Mononuclear cell (primary cell): Measurements from ENCODE around the gene NINL. TPM values are rescaled to one million over a fixed set of nuclear protein-coding genes. Genes with fewer than 3 reads are reported as not detected.
A peak's percentile ranks its signal among the peaks of the same experiment; 100 is the strongest.

Source experiments
- H3K27me3 ChIP-seq: 2 replicates; pipeline ENCODE4 v1.6.0; 2011; ENCODE audit warnings: low read length, control low read depth; ENCODE audit not compliant: insufficient read depth
- H3K4me1 ChIP-seq: 2 replicates; pipeline ENCODE4 v1.5.1; 2011; ENCODE audit warnings: mild to moderate bottlenecking, low read length, control low read depth; ENCODE audit not compliant: insufficient read depth
- H3K4me3 ChIP-seq: 2 replicates; pipeline ENCODE4 v1.5.1; 2011; ENCODE audit warnings: mild to moderate bottlenecking, low read length, moderate library complexity
- H3K9me3 ChIP-seq: 2 replicates; pipeline ENCODE4 v1.5.1; 2011; ENCODE audit warnings: low read depth, mild to moderate bottlenecking, control low read depth, low read length
- total RNA-seq: library from RNA; depleted of rRNA; stranded (reverse); fragments of >200 nt; gene quantifications from one replicate; pipeline ENCODE4 v1.2.3, GENCODE V29; 2012

Gene NINL
- total RNA-seq, 1 donor = 0.73 TPM

DNA sequence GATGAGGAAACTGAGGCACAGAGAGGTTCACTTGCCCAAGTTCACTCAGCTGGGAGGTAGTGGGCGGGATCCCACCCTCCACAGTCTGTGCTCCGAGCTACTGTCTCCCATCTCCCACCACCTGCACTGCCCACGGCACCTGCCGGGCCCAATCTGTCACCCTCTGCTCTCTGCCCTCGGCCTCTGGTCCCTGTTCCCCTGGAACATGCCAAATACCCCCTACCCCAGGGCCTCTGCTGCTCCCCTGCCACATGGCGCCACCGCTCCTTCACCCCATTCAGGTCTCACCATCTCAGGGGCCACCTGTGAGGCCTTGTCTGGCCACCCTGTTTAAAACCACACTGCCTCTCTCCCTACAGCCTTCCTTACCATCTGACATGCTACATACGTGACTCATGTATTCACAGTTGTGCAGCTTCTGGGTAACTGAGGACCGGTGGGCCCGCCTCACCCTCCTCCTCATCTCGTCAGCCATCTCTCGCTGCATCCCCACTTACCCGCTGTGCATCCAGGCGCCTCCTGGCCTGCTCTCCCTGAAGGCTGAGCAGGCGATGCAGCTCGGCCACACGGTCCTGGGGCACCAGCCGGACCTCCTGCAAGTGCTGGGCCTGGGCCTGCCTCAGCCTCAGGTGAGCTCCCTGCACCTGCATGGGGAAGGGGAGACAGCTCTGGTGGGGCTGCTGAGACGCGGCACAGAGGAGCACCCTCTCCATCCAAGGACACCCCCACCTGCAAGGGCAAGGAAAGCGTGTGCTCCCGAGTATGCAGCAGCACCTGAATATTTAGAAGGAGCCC lies 127.2 kb downstream of the NINL start:
- Histone ChIP-seq H3K4me3 (no peak overlapping the region), H3K27me3 (no peaks in the 10 kb centered on the region), H3K4me1 (peaks cover 11% of the 10 kb centered on the region), H3K9me3 (no peaks in the 10 kb centered on the region)

DNA sequence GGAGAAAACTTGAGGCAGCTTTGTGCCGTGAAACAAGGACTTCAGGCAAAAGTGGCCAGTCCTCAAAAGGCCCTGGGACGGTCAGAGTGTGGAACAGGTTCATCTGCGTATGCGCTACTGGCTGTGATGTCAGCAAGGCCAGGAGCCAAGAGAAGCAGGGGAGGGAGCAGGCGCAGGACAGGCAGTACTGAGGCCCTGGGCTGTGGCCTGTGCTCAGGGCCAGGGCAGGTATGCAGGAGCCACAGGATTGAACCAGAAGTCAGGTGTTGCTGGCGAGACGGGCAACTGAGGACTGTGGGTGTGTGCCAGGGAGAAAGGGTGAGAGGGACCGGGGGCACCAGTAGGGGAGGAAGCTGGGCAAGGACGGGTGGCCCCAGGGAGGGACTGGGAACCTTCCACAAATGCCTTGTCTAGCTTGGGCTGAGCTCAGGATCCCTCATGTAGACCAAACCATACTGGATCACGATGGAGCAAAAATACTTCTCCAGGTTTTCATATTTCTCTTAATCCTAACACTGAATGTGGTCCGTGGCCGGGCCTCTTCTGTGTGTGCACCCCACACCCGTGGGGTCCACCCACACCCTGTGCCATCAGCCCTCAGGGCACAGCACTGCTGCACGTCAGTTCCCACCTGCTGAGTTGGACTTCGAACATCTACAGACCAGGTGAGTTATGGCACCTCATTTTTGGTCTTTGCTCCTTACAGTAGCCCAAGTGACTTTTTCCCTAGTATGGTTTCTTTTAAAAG lies 131.0 kb downstream of the NINL start:
- no peaks in the 10 kb centered on the region for H3K9me3 ChIP-seq
- H3K4me3 ChIP-seq = no peak overlapping the region
- H3K4me1 ChIP-seq = no peaks in the 10 kb centered on the region
- H3K27me3 ChIP-seq = no peaks in the 10 kb centered on the region

DNA sequence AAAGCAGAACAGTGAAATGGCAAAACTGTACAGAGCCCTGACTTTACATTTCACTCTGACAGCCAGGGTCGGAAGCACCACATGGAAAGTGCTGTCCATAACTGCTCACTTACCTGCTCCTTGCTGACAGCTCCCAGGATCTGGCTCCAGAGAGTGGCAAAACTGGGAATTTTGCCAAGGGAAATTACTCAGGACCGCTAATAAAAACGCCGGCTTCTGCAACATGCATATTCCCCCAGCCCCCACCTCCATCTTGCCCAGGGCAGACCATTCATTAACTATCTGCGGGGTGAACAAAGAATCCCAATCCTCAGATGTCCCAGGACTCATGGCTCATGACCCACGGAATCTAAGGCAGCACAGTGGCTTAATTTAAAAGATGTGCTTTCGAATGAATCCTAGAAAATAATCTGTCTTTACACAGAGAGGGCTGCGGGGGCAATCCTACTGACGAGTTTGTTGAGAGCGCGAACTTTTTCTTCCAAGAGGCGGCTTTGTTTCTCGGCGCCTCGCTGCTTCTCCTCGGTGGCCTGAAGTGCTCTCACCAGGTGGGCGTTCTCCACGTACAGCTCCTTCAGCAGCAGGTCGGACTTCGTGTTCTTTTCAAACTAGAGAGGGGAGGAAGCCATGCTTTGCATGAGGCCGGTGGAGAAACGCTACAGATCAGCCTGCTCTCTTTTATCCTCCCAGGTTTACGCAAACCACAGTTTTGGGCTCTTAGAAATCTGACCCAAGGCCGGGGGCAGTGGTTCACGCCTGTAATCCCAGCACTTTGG lies 132.1 kb downstream of the NINL start:
- no peaks in the 10 kb centered on the region for H3K4me1 ChIP-seq
- no peak overlapping the region for H3K4me3 ChIP-seq
- no peaks in the 10 kb centered on the region for H3K27me3 ChIP-seq
- H3K9me3 ChIP-seq = no peaks in the 10 kb centered on the region

DNA sequence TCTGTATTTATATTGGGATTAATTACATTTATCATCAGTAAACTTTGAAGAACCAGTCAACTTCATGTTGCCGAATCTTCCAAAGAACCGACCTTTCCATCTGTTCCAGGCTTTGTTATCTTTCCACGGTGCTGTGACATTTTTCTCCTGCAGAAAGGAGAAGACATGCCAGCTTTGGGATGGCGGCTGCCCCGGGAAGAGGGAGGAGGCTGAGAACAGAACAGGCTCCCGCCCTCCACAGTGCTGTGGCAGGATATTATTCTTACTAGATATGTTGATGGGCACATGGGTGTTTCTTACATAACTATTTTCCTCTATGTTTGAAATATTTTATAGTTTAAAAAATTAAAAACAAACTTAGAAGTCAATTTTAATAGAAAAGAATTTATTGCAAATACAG lies 133.0 kb downstream of the NINL start:
- Histone ChIP-seq H3K9me3 (no peaks in the 10 kb centered on the region), H3K4me3 (no peak overlapping the region)

DNA sequence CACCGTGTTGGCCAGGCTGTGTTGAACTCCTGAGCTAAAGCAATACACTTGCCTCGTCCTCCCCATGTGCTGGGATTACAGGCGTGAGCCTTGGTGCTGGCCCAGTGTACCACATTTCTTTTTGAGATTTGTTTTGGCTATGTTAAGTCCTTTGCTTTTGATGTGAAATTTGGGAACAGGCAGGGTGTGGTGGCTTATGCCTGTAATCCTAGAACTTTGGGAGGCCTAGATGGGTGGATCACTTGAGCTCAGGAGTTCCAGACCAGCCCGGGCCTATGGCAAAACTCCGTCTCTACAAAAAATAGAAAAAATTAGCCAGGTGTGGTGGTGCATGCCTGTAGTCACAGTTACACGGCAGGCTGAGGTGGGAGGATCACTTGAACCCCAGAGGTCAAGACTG lies 137.7 kb downstream of the NINL start:
- H3K27me3 ChIP-seq = no peaks in the 10 kb centered on the region
- no peak overlapping the region for H3K4me3 ChIP-seq
- H3K4me1 ChIP-seq = no peaks in the 10 kb centered on the region
- no peaks in the 10 kb centered on the region for H3K9me3 ChIP-seq

More for the DNA sequence above, 133.0 kb downstream of the NINL start:
- Histone ChIP-seq H3K27me3 (no peaks in the 10 kb centered on the region), H3K4me1 (no peaks in the 10 kb centered on the region)

DNA sequence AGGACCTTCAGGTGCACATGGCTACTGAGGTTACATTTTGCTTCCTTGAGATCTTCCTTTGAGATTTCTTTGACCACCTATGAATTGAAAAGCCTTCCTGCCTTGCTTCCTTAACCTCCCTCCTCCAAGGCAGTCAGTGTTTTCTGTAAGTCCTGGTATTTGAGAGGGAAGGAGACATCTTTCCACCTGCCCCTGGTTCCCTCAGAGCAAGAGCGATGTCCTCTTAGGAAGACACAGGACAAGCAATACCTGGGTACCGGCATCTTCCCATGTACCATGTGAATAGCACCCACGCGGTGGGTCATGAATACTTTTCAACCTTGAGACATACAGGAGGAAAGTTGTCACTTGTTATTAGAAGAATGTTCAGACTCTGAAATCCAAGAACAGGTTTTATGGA lies 140.8 kb downstream of the NINL start:
- no peaks in the 10 kb centered on the region for H3K27me3 ChIP-seq
- H3K4me3 ChIP-seq = no peak overlapping the region
- H3K9me3 ChIP-seq = no peaks in the 10 kb centered on the region
- peaks cover 1% of the 10 kb centered on the region for H3K4me1 ChIP-seq

DNA sequence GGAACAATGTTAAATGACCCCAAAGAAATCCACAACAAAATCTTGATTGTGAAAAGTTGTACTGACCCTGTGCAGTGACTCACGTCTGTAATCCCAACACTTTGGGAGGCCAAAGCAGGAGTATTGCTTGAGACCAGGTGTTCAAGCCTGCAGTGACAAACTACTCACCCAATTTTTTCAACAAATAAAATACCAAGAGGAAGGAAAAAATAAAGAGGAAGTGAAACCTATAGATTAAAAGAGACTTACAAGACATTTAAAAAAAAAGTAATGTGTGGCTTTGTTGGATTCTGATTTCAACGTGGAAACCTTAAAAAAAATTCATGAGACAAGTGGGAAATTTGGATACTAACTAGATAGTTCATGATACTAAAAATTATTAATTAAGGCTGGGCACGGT lies 146.0 kb downstream of the NINL start:
- Histone ChIP-seq H3K4me3 (no peak overlapping the region), H3K4me1 (peaks cover 7% of the 10 kb centered on the region), H3K9me3 (no peaks in the 10 kb centered on the region), H3K27me3 (no peaks in the 10 kb centered on the region)

DNA sequence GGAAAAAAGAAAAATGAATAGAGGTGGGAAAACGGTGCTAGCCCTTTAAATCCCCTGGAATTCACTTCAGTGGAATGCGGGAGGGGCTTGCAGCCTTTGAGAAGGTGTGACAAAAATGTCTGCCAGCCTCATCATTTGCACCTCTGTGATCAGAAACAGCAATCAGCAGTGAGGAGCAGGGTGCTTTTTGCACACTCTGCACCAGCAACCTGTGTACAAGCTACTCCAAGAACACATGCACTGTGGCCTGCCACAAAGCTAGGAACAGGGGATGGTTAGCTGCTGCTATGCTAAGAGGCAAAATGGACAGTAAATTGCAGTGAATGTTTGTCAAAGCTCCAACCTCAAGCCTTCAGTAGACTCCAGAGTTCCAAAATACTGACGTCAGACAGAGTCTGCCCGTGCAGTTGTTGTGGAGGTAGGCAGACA lies 148.2 kb downstream of the NINL start:
- Histone ChIP-seq H3K4me1 (peaks cover 7% of the 10 kb centered on the region), H3K4me3 (no peak overlapping the region), H3K27me3 (no peaks in the 10 kb centered on the region), H3K9me3 (no peaks in the 10 kb centered on the region)

DNA sequence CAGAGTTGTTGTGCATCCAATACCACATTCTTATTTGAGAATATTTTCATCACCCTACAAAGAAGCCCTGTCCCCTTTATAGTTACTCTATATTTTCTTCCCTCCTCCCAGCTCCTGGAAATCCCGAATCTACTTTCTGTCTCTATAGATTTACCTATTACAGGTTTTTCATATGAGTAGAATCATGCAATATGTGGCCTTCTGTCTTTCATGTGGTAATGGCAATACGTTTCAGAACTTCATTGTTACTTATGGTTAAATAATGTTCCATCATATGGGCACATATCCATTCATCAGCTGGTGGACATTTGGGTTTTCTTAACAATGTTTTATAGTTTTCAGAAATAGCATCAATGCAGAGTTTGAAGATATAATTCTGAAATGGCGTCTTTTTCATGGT lies 160.8 kb downstream of the NINL start:
- Histone ChIP-seq H3K9me3 (no peaks in the 10 kb centered on the region), H3K4me3 (no peak overlapping the region), H3K27me3 (no peaks in the 10 kb centered on the region)

DNA sequence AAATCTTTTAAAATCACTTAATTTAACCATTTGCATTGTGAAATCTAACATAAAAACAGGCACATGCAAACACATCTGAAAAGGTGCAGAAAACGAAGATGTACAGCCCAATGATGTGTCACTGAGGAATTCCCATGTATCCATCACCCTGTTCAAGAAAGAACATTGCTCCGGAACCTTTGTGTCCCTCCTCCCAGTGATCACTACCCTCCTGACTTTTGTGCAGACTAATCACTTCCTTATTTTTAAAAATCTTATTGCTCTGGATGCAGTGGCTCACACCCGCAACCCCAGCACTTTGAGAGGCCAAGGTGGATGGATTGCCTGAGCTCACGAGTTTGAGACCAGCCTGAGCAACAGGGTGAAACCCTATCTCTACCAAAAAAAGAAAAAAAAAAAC lies 163.3 kb downstream of the NINL start:
- no peaks in the 10 kb centered on the region for H3K4me1 ChIP-seq
- no peaks in the 10 kb centered on the region for H3K27me3 ChIP-seq
- H3K4me3 ChIP-seq = no peak overlapping the region
- H3K9me3 ChIP-seq = no peaks in the 10 kb centered on the region

More for the DNA sequence above, 160.8 kb downstream of the NINL start:
- no peaks in the 10 kb centered on the region for H3K4me1 ChIP-seq

DNA sequence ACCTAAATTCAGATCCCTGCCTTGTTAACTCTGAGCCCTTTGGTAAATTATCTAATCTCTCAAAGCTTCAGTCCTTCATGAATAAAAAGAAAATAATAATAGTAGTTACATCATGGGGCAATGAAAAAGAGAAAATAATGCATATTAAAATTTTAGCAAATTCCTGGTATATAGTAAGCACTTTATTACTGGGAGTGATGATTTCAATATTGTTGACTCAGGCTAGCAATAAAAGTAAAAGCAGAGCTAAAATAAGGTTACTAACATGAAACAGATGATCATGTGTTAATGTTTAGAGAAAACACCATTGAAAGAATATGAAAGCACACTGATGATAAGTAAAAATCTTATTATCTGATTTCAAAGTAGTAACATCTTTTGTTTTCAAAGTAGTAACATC lies 164.2 kb downstream of the NINL start:
- Histone ChIP-seq H3K27me3 (no peaks in the 10 kb centered on the region), H3K4me3 (no peak overlapping the region), H3K4me1 (no peaks in the 10 kb centered on the region)

DNA sequence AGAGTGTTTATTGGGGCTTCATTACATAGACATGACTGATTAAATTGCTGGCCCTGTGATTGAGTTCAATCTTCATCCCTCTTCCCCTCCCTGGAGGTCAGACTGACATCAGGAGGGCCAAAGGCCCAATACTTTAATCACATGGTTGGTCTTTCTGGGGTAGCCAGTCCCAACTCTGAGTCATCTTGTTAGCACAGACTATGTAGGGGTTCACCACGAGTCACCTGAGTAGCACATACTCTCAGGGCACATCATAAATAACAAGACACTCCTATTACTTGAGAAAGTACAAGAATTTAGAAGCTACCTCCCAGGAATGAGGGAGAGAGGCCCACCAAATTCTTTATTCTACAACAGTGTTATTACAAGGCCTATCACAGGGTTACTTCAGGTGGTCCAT lies 166.6 kb downstream of the NINL start:
- Histone ChIP-seq H3K27me3 (no peaks in the 10 kb centered on the region), H3K9me3 (no peaks in the 10 kb centered on the region), H3K4me3 (no peak overlapping the region)

More for the DNA sequence above, 164.2 kb downstream of the NINL start:
- no peaks in the 10 kb centered on the region for H3K9me3 ChIP-seq

DNA sequence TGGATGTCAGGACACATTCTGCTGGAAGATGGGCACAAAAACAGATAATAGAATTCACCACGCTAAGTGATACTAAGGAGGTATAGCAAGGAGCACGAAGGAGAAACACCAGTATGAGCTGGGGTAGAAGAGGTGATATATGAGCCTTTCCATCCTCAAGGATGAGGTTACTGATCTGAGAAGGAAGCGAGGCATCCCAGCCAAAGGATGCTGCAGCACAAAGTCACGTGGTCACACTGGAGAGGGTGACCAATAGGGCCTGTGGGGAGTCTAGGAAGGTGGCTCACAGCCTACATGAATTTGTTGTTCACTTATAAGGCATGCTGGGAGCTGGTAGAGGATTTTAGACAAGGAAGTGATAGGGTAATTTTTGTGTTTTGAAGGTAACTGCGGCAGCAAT lies 176.4 kb downstream of the NINL start:
- Histone ChIP-seq H3K4me1 (peaks cover 18% of the 10 kb centered on the region), H3K4me3 (no peak overlapping the region), H3K9me3 (no peaks in the 10 kb centered on the region), H3K27me3 (no peaks in the 10 kb centered on the region)

More for the DNA sequence above, 166.6 kb downstream of the NINL start:
- H3K4me1 ChIP-seq = no peaks in the 10 kb centered on the region

DNA sequence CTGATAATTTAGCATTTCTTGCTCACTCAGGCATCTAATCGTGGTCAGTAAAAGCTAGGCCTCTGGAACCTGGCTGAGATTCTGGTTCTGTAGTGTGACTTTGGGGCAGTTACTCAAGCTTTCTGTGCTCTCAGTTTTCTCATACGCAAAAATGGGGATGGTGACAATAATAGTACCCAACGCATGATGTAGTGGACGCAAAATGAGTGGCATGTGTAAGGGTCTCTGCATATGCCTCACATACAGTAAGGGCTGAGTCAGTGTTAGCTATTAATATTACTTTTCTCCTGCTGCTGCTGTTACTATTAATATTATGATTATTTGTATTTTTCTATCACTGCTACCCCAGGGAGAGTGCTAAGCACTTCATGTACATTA lies 177.2 kb downstream of the NINL start:
- Histone ChIP-seq H3K9me3 (peaks cover 3% of the 10 kb centered on the region), H3K4me3 (peak overlapping the region; percentile 68), H3K27me3 (no peaks in the 10 kb centered on the region), H3K4me1 (peaks cover 18% of the 10 kb centered on the region)
